Transverse colon (tissue), 4 donors: Measurements from ENCODE around the gene THSD4. TPM values are rescaled to one million over a fixed set of nuclear protein-coding genes. Genes with fewer than 3 reads are reported as not detected.

Experiments
- DNase-seq: peaks from one replicate; pipeline ENCODE4 v3.0.0-alpha.2; 2019
- H3K27ac ChIP-seq, 4 donors: fragments of 200-600 bp; sonication (generic); 2 replicates each; pipeline ENCODE4 v1.5.1; 2016 to 2018; ENCODE audit warnings: inconsistent platforms in 4 of 4
- H3K27me3 ChIP-seq: fragments of 200-600 bp; sonication (generic); 2 replicates; pipeline ENCODE4 v1.5.1; 2017; ENCODE audit warnings: inconsistent platforms
- H3K36me3 ChIP-seq, 4 donors: fragments of 200-600 bp; sonication (generic); 2 replicates each; pipeline ENCODE4 v1.5.1; 2017 to 2019; ENCODE audit warnings: inconsistent platforms in 4 of 4
- H3K4me1 ChIP-seq, 4 donors: fragments of 200-600 bp; sonication (generic); 2 replicates each; pipeline ENCODE4 v1.5.1; 2017 to 2020; ENCODE audit warnings: inconsistent platforms in 4 of 4
- H3K4me3 ChIP-seq, 4 donors: fragments of 200-600 bp; sonication (generic); 1 replicate in 1 of 4; 2 replicates in 3 of 4; pipeline versions ENCODE4 v1.5.1 to v1.6.1; 2017 to 2019; ENCODE audit warnings: inconsistent platforms in 4 of 4
- H3K9me3 ChIP-seq, 2 donors: fragments of 200-600 bp; sonication (generic); 2 replicates each; pipeline ENCODE4 v1.5.1; 2017 to 2019; ENCODE audit warnings: inconsistent platforms in 2 of 2
- EP300 ChIP-seq: sonication (generic); formaldehyde crosslinking; IDR thresholded peaks from one replicate; pipeline ENCODE4 v1.6.1; 2017; ENCODE audit warnings: antibody characterized with exemption, low read depth
- POLR2A ChIP-seq: fragments of 450-650 bp; IDR thresholded peaks from one replicate; pipeline ENCODE4 v1.6.1; 2016; ENCODE audit warnings: antibody characterized with exemption, mild to moderate bottlenecking, moderate library complexity
- POLR2AphosphoS5 ChIP-seq, 3 donors: sonication (generic); formaldehyde crosslinking; IDR thresholded peaks; one replicate each; pipeline ENCODE4 v1.6.1; 2016; ENCODE audit warnings: antibody characterized with exemption in 3 of 3
- WGBS, 2 donors: methylation state at CpG; one replicate each; pipeline ENCODE4 v1.1.5; 2018; ENCODE audit warnings: low coverage in 1 of 2; 5-methylcytosine and 5-hydroxymethylcytosine counted together
- in situ Hi-C, 4 donors: fragments of 200-750 bp; cut with MboI; loops; one replicate each; pipeline versions ENCODE4 v1.15.0 to v1.15.1; 2017; ENCODE audit warnings: low sequenced_read_pairs in 3 of 4, low pct_ligation_motif_present in 1 of 4, low pct_unique_long_range_greater_than_20kb in 1 of 4
- intact Hi-C: fragments of 100-400 bp; cut with DNase I; formaldehyde crosslinking; loops from one replicate; pipeline ENCODE4 v1.15.1; 2023; ENCODE audit warnings: low total_unique reads
- total RNA-seq, 4 donors: library from RNA; depleted of rRNA; stranded (reverse); fragments of >200 nt; gene quantifications; one replicate each; pipeline ENCODE4 v1.1.0, GENCODE V29; 2016
- TF ChIP-seq, protein P1 (sequence below), 5 experiments: fragments of 200-600 bp in 3 of 5; fragments of 450-650 bp in 2 of 5; sonication (generic) in 3 of 5; IDR thresholded peaks; 1 replicate in 2 of 5; 2 replicates in 3 of 5; pipeline ENCODE4 v1.5.1; 2016 to 2017; ENCODE audit warnings: antibody characterized with exemption in 5 of 5, inconsistent platforms in 3 of 5, mild to moderate bottlenecking in 2 of 5, moderate library complexity in 1 of 5

The THSD4 gene
- total RNA-seq, 4 donors from 2014 or later, result 13.3 to 57.2 (median 47.4) TPM

DNA sequence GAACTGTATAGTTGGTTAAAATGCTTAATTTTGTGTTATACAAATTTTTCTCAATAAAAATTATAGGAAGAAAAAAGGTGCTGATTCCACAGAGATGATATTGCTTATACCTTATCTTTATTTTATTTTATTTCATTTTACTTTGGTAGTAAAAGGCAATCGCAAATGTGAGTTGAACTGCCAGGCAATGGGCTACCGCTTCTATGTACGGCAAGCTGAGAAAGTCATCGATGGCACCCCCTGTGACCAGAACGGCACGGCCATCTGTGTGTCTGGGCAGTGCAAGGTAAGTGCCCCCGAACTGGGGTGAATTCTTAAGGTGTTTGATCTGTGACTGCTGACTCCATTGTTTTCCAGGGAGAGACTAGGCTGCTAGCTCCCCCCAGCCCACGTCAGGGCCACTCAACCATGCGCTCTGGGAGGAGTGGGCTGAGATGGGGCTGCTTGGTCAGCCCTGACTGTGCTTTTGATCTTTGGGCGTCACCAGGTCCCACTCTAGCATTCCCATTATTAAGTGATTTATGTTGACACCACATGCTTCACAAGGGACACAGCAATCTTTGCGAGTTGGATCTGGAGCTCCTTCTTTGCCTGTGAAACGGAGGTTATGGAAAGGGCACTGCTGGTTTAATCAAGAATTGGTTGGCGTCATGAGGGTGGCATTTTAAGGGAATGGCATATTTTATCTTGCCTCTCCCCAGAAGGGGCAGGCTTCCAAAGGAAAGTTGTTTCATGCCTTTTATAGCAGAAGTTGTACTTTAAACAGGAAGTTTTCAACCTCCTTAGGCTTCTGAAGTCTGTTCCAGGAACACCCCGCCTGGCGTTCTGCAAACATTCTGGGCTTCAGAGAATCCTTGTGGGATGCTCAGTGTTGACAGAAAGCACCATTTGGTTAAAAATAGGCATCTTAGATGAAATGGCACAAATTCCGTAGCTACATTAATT lies 296.5 kb downstream of the THSD4 start:
- 52 to 54% methylated on average over 9 to 16 of the region's 16 CpGs for WGBS, 2 donors
- H3K9me3 ChIP-seq, result no peaks in the 10 kb centered on the region
- peaks cover 10 to 33% (median 17%) of the 10 kb centered on the region in 4 donors for H3K4me1 ChIP-seq
- H3K27ac ChIP-seq, result peak overlapping the region; percentile 75 to 83 (median 82)
- H3K27me3 ChIP-seq, result no peaks in the 10 kb centered on the region
- no peak for TF ChIP-seq EP300
- no peak for TF ChIP-seq POLR2A
- peak in 2 of 3 donors; percentile 10 to 57 for TF ChIP-seq POLR2AphosphoS5 (IDR thresholded peaks at IDR 0.05)
- TF ChIP-seq, protein P1, sequence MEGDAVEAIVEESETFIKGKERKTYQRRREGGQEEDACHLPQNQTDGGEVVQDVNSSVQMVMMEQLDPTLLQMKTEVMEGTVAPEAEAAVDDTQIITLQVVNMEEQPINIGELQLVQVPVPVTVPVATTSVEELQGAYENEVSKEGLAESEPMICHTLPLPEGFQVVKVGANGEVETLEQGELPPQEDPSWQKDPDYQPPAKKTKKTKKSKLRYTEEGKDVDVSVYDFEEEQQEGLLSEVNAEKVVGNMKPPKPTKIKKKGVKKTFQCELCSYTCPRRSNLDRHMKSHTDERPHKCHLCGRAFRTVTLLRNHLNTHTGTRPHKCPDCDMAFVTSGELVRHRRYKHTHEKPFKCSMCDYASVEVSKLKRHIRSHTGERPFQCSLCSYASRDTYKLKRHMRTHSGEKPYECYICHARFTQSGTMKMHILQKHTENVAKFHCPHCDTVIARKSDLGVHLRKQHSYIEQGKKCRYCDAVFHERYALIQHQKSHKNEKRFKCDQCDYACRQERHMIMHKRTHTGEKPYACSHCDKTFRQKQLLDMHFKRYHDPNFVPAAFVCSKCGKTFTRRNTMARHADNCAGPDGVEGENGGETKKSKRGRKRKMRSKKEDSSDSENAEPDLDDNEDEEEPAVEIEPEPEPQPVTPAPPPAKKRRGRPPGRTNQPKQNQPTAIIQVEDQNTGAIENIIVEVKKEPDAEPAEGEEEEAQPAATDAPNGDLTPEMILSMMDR (IDR thresholded peaks at IDR 0.05), result peak in 4 of 5 experiments; percentile 25 to 57 (median 37)
- no peaks in the 10 kb centered on the region for H3K36me3 ChIP-seq
- peak; percentile 73 for DNase-seq
- H3K4me3 ChIP-seq, result no peak overlapping the region
- in situ Hi-C loops (no loop called here), intact Hi-C loops (no loop called here)

DNA sequence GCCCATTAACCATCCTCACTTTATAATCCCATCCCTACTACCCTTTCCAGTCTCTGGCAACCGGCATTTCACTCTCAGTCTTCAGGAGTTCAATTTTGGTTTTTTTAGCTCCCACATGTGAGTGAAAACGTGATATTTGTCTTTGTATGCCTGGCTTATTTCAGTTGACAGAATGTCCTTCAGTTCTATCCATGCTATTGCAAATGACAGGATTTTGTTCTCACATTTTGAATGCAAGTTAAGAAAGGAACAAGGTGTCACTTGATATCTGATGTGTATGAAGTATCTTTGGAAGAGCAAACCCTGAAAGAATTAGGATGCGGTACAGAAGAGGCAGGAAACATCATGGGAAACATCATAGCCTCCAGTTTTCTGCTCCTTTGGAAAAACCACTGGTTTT lies 298.1 kb downstream of the THSD4 start:
- peaks cover 10 to 33% (median 17%) of the 10 kb centered on the region in 4 donors for H3K4me1 ChIP-seq
- TF ChIP-seq, protein P1 (IDR thresholded peaks at IDR 0.05), result no peak
- TF ChIP-seq EP300, result no peak
- no peak for TF ChIP-seq POLR2AphosphoS5 (IDR thresholded peaks at IDR 0.05)
- no peak for TF ChIP-seq POLR2A
- in situ Hi-C loops (no loop called here), intact Hi-C loops (no loop called here)
- H3K36me3 ChIP-seq, result no peaks in the 10 kb centered on the region
- H3K4me3 ChIP-seq, result no peak overlapping the region
- no peaks in the 10 kb centered on the region for H3K27me3 ChIP-seq
- DNase-seq, result no peak
- WGBS, 2 donors, result 76 to 83% methylated on average over 3 of the region's 3 CpGs
- no peak overlapping the region for H3K27ac ChIP-seq
- peaks cover 0 to 4% of the 10 kb centered on the region in 2 donors for H3K9me3 ChIP-seq

DNA sequence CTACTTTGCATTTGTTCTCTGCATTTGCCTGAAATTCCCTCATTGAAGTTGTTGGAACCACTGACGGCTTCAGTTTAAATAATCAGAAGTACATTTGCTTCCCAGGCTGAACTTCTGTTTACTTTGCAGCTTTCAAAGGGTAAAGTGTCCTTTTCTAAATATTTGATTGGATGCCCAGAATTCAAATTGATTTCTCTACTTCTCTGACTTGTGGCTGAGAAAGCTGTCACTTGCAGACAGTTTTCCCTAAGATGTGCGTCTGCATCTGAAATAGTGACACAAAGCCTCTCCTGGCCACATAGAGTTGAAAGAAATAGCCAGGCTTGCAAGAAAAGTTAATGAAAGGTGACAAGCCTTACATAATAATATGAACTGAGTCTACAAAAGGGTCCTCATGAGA lies 299.6 kb downstream of the THSD4 start:
- WGBS, 2 donors, result 39 to 65% methylated on average over 2 of the region's 2 CpGs
- no peaks in the 10 kb centered on the region for H3K36me3 ChIP-seq
- no peak for DNase-seq
- H3K27ac ChIP-seq, result no peak overlapping the region
- peaks cover 10 to 26% (median 14%) of the 10 kb centered on the region in 4 donors for H3K4me1 ChIP-seq
- peaks cover 0 to 4% of the 10 kb centered on the region in 2 donors for H3K9me3 ChIP-seq
- intact Hi-C loops, result no loop called here
- no peak overlapping the region for H3K4me3 ChIP-seq
- H3K27me3 ChIP-seq, result no peaks in the 10 kb centered on the region
- in situ Hi-C loops, result no loop called here
- TF ChIP-seq POLR2AphosphoS5 (IDR thresholded peaks at IDR 0.05), result no peak
- TF ChIP-seq, protein P1 (IDR thresholded peaks at IDR 0.05), result no peak
- no peak for TF ChIP-seq POLR2A
- no peak for TF ChIP-seq EP300

DNA sequence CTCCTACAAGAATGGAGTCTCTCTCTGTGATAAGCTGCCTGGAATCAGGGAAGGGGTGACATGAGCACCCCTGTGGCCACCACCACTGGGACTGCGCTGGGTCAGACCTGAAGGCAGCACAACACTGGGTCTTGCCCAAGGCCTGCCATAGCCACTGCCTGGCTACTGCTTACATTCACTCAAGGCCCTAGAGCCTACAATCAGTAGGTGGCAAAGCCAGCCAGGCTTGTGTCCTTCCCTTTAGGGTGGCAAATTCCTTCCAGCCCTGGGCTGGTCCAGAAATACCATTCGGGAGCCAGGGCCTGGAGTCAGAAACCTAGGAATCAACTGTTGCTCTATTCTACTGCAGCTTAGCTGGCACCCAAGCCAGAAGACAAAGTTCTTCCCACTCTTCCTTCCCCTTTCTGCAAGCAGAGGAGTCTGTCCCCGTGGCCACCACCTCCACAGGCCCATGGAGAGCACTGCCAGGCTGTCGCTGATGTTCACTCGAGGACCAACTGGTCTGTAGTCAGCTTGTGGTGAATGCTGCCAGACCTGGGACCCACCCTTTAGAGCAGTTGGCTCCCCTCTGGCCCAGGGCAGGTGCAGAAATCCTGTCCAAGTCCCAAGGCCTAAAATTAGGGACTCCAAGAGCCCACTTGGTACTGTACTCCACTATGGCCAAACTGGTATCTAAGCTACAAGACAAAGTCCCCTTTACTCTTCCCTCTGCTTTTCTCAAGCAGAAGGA lies 307.4 kb downstream of the THSD4 start:
- TF ChIP-seq EP300, result no peak
- no peak for TF ChIP-seq POLR2A
- TF ChIP-seq POLR2AphosphoS5 (IDR thresholded peaks at IDR 0.05), result no peak
- TF ChIP-seq, protein P1 (IDR thresholded peaks at IDR 0.05), result no peak
- Histone ChIP-seq H3K9me3 (no peaks in the 10 kb centered on the region), H3K27ac (no peak overlapping the region), H3K4me3 (no peak overlapping the region), H3K36me3 (no peaks in the 10 kb centered on the region), H3K4me1 (no peaks in the 10 kb centered on the region), H3K27me3 (no peaks in the 10 kb centered on the region)
- intact Hi-C loops, result no loop called here
- in situ Hi-C loops, result no loop called here
- no peak for DNase-seq
- WGBS, 2 donors, result 75 to 85% methylated on average over 2 to 5 of the region's 5 CpGs
